ENCODE measurements around the gene KLHL22. TPM values are rescaled to one million over a fixed set of nuclear protein-coding genes. Genes with fewer than 3 reads are reported as not detected.

The KLHL22 gene
- total RNA-seq, 1 experiment from 2014 or later = 20.0 TPM

GRCh38 chr22:20457506-20458240 is 37.9 kb downstream of the KLHL22 start:
- POLR2A ChIA-PET (ENCODE audit: unreplicated experiment) = no interaction called here
- Histone ChIP-seq H3K27ac (no peak overlapping the region), H3K4me3 (no peak overlapping the region), H3K4me1 (replicated peaks; ENCODE audit: insufficient read depth) (no peaks in the 10 kb centered on the region), H3K4me2 (no peak overlapping the region), H4K20me1 (ENCODE audit: insufficient read depth) (no peaks in the 10 kb centered on the region; the same call in 1 of the 2 replicates), H3K36me3 (ENCODE audit: low read depth) (no peaks in the 10 kb centered on the region), H3K79me2 (ENCODE audit: low read depth) (no peaks in the 10 kb centered on the region), H3F3A (ENCODE audit: insufficient read depth, low read depth) (no peaks in the 10 kb centered on the region), H3K9me3 (ENCODE audit: insufficient read depth, low read depth) (no peaks in the 10 kb centered on the region), H3K27me3 (ENCODE audit: insufficient read depth, low read depth) (no peaks in the 10 kb centered on the region), H2AFZ (no peak overlapping the region), H3K9me2 (ENCODE audit: insufficient read depth) (no peaks in the 10 kb centered on the region)
- no peak for DNase-seq
- CTCF ChIA-PET = no interaction called here
- intact Hi-C loops (cut with micrococcal nuclease; ENCODE audit: unreplicated experiment) = loop anchor here (10.0 kb wide), 2 partner anchors 163 to 303 kb away; partner anchors contain the start of gene CCDC188
- TF ChIP-seq EZH2 (IDR thresholded peaks at IDR 0.05; ENCODE audit: low read depth) = no peak
- TF ChIP-seq CTCF (conservative IDR thresholded peaks at IDR 0.05) = no peak
- BruUV-seq (replicated peaks) = no TSS peak

GRCh38 chr22:20456722-20457076 is 38.9 kb downstream of the KLHL22 start:
- TF ChIP-seq CTCF (conservative IDR thresholded peaks at IDR 0.05) (no peak), EZH2 (IDR thresholded peaks at IDR 0.05; ENCODE audit: low read depth) (no peak)
- DNase-seq = no peak
- Histone ChIP-seq H3K9me3 (ENCODE audit: insufficient read depth, low read depth) (no peaks in the 10 kb centered on the region), H3K4me3 (no peak overlapping the region), H3K79me2 (ENCODE audit: low read depth) (no peaks in the 10 kb centered on the region), H3K27ac (no peak overlapping the region), H3F3A (ENCODE audit: insufficient read depth, low read depth) (no peaks in the 10 kb centered on the region), H2AFZ (no peak overlapping the region), H4K20me1 (ENCODE audit: insufficient read depth) (no peaks in the 10 kb centered on the region; the same call in 1 of the 2 replicates), H3K27me3 (ENCODE audit: insufficient read depth, low read depth) (no peaks in the 10 kb centered on the region), H3K9me2 (ENCODE audit: insufficient read depth) (no peaks in the 10 kb centered on the region), H3K4me1 (replicated peaks; ENCODE audit: insufficient read depth) (no peaks in the 10 kb centered on the region), H3K36me3 (ENCODE audit: low read depth) (no peaks in the 10 kb centered on the region), H3K4me2 (no peak overlapping the region)
- no TSS peak for BruUV-seq (replicated peaks)
- intact Hi-C loops (cut with micrococcal nuclease; ENCODE audit: unreplicated experiment) = loop anchor here (10.0 kb wide), 2 partner anchors 162 to 302 kb away; partner anchors contain the start of gene CCDC188
- ChIA-PET CTCF (interaction anchor here (1.2 kb wide), 1 partner anchor 38 kb away, joined by 21 read pairs; no protein-coding TSS in a partner anchor), POLR2A (ENCODE audit: unreplicated experiment) (interaction anchor here (0.7 kb wide), 1 partner anchor 48 kb away, joined by 4 read pairs; no protein-coding TSS in a partner anchor)

- no peaks in the 10 kb centered on the region for H3F3A ChIP-seq (ENCODE audit: insufficient read depth, low read depth)
- H4K20me1 ChIP-seq (ENCODE audit: insufficient read depth) = no peaks in the 10 kb centered on the region; the same call in 1 of the 2 replicates
- no peak overlapping the region for H3K27ac ChIP-seq
- intact Hi-C loops (cut with micrococcal nuclease; ENCODE audit: unreplicated experiment) = loop anchor here (10.0 kb wide), 2 partner anchors 161 to 301 kb away; partner anchors contain the start of gene CCDC188
- DNase-seq = peak; percentile 38 to 41
- H2AFZ ChIP-seq = no peak overlapping the region
- POLR2A ChIA-PET (ENCODE audit: unreplicated experiment) = interaction anchor here (0.5 to 0.7 kb wide), 3 partner anchors 27 to 48 kb away, joined by 3 to 5 read pairs (median 4); no protein-coding TSS in a partner anchor
- no peaks in the 10 kb centered on the region for H3K4me1 ChIP-seq (replicated peaks; ENCODE audit: insufficient read depth)
- H3K9me2 ChIP-seq (ENCODE audit: insufficient read depth) = no peaks in the 10 kb centered on the region
- BruUV-seq (replicated peaks) = no TSS peak
- no peaks in the 10 kb centered on the region for H3K9me3 ChIP-seq (ENCODE audit: insufficient read depth, low read depth)
- TF ChIP-seq EZH2 (IDR thresholded peaks at IDR 0.05; ENCODE audit: low read depth) (no peak), CTCF (conservative IDR thresholded peaks at IDR 0.05) (peak; percentile 74)
- CTCF ChIA-PET = interaction anchor here (1.2 kb wide), 1 partner anchor 38 kb away, joined by 21 read pairs; no protein-coding TSS in a partner anchor
- H3K27me3 ChIP-seq (ENCODE audit: insufficient read depth, low read depth) = no peaks in the 10 kb centered on the region
- no peak overlapping the region for H3K4me2 ChIP-seq
- H3K79me2 ChIP-seq (ENCODE audit: low read depth) = no peaks in the 10 kb centered on the region
- H3K4me3 ChIP-seq = no peak overlapping the region
- no peaks in the 10 kb centered on the region for H3K36me3 ChIP-seq (ENCODE audit: low read depth)
Observed at GRCh38 chr22:20456064-20456721, 39.4 kb downstream of the KLHL22 start.

Data from PC-9 (cell line).